ENCODE data around the gene LKAAEAR1. TPM values are rescaled to one million over a fixed set of nuclear protein-coding genes. Genes with fewer than 3 reads are reported as not detected.

The LKAAEAR1 gene
- polyA plus RNA-seq, 2 of the 4 experiments (the other 2 are of a cell fraction), result 0.14 to 0.56 TPM

- Histone ChIP-seq H3K4me3 (peak overlapping the region; percentile 71), H3K4me2 (peak overlapping the region; percentile 100), H3K4me1 (0 out of 3 replicates have a peak, but pooled peaks cover 6% of the 10 kb centered on the region), H3K9me3 (no peaks in the 10 kb centered on the region), H3K27ac (peak overlapping the region; percentile 81 to 91)
- 11% methylated on average over 14 of the region's 64 CpGs for WGBS (ENCODE audit: missing lambda C conversion rate)
- peak; percentile 70 to 92 for ATAC-seq
- DNase-seq (ENCODE audit: low read depth in 1 of 2, low spot score in 1 of 2), result peak; percentile 41 to 79
- TF ChIP-seq E2F6 (IDR thresholded peaks at IDR 0.05; ENCODE audit: borderline replicate concordance, low read depth) (no peak), FOXS1 (CRISPR knock-in tag; IDR thresholded peaks at IDR 0.05) (no peak), PHF8 (IDR thresholded peaks at IDR 0.05; ENCODE audit: borderline replicate concordance, low read depth) (peak; percentile 29; the same call in 1 of the 2 replicates), CTCF (IDR thresholded peaks at IDR 0.05) (peak; percentile 96), SMC3 (IDR thresholded peaks at IDR 0.05) (peak; percentile 44), CEBPB (IDR thresholded peaks at IDR 0.05) (no peak), MAX (IDR thresholded peaks at IDR 0.05) (0 out of 2 replicates have a peak, but pooled peaks have one; percentile 36), RAD21 (conservative IDR thresholded peaks at IDR 0.05 in 1 of 2, IDR thresholded peaks at IDR 0.05 in 1 of 2) (peak; percentile 27 to 63), ZFP36 (IDR thresholded peaks at IDR 0.05; ENCODE audit: borderline replicate concordance, partially characterized antibody) (no peak)
- no peak for FAIRE-seq
- ChIA-PET POLR2A (no interaction called here), CTCF (interaction anchor here (0.7 to 6.1 kb wide), 22 partner anchors 9 to 580 kb away, joined by 3 to 58 read pairs (median 4); partner anchors contain the start of genes LKAAEAR1, OPRL1 and RGS19)
These were observed 17.8 kb upstream of the LKAAEAR1 start for GRCh38 chr20:64101731-64102621.

GRCh38 chr20:64100946-64101688 is 16.9 kb upstream of the LKAAEAR1 start:
- TF ChIP-seq RCOR1 (IDR thresholded peaks at IDR 0.05; ENCODE audit: low read depth, low read length), result no peak
- no peak for TF ChIP-seq JUN (IDR thresholded peaks at IDR 0.05)
- no peak for TF ChIP-seq ZC3H11A (IDR thresholded peaks at IDR 0.05)
- no peak for TF ChIP-seq CEBPB (IDR thresholded peaks at IDR 0.05)
- TF ChIP-seq NR3C1 (IDR thresholded peaks at IDR 0.05), result no peak
- TF ChIP-seq CBX8 (IDR thresholded peaks at IDR 0.05), result no peak
- TF ChIP-seq CHD2 (IDR thresholded peaks at IDR 0.05; ENCODE audit: low read length, partially characterized antibody), result no peak
- TF ChIP-seq KDM1A (IDR thresholded peaks at IDR 0.05; ENCODE audit: low read depth), result no peak
- no peak for TF ChIP-seq RARB (CRISPR knock-in tag; IDR thresholded peaks at IDR 0.05)
- no peak for TF ChIP-seq CBX2 (IDR thresholded peaks at IDR 0.05; ENCODE audit: borderline replicate concordance, low read depth)
- no peak for TF ChIP-seq BHLHE40 (IDR thresholded peaks at IDR 0.05; ENCODE audit: low read depth, low read length)
- TF ChIP-seq HOXB13 (CRISPR knock-in tag; IDR thresholded peaks at IDR 0.05; ENCODE audit: low read depth), result no peak
- no peak for TF ChIP-seq SMC3 (IDR thresholded peaks at IDR 0.05)
- no peak for TF ChIP-seq ATOH8 (CRISPR knock-in tag; IDR thresholded peaks at IDR 0.05; ENCODE audit: low read depth)
- TF ChIP-seq ZNF302 (CRISPR knock-in tag; IDR thresholded peaks at IDR 0.05), result no peak
- TF ChIP-seq ZFP36 (IDR thresholded peaks at IDR 0.05; ENCODE audit: borderline replicate concordance, partially characterized antibody), result no peak
- TF ChIP-seq EHF (CRISPR knock-in tag; IDR thresholded peaks at IDR 0.05), result no peak
- no peak for TF ChIP-seq FOXS1 (CRISPR knock-in tag; IDR thresholded peaks at IDR 0.05)
- TF ChIP-seq HOXA7 (CRISPR knock-in tag; IDR thresholded peaks at IDR 0.05), result no peak
- no peak for TF ChIP-seq PHF8 (IDR thresholded peaks at IDR 0.05; ENCODE audit: borderline replicate concordance, low read depth)
- no peak overlapping the region for H3K27ac ChIP-seq
- H3K4me3 ChIP-seq, result no peak overlapping the region; the same call in 2 of the 3 replicates
- CTCF ChIA-PET, result interaction anchor here (0.7 to 6.1 kb wide), 16 partner anchors 11 to 579 kb away, joined by 3 to 58 read pairs (median 4); partner anchors contain the start of gene LKAAEAR1
- FAIRE-seq (no peak), ATAC-seq (no peak), DNase-seq (ENCODE audit: low read depth in 1 of 2, low spot score in 1 of 2) (no peak)
- peak overlapping the region; percentile 100 for H3K4me2 ChIP-seq
- POLR2A ChIA-PET, result no interaction called here
- 58% methylated on average over 7 of the region's 9 CpGs for WGBS (ENCODE audit: missing lambda C conversion rate)
- no peaks in the 10 kb centered on the region for H3K9me3 ChIP-seq
- 0 out of 3 replicates have a peak, but pooled peaks cover 6% of the 10 kb centered on the region for H3K4me1 ChIP-seq

Measured in A549 (cell line).